GM19043 (cell line): ENCODE results near the gene LRRC73.
"Not testable (repeated sequence)": the region's sequence is repeated elsewhere in the genome, so short reads cannot be mapped to it uniquely, and the experiment has no call there.

Experiments
- ATAC-seq: cut with Tn5 transposase; IDR thresholded peaks from one replicate; pipeline ENCODE4 v1.9.1; 2021; ENCODE audit warnings: low read depth; ENCODE audit not compliant: unreplicated experiment

LRRC73 gene

DNA sequence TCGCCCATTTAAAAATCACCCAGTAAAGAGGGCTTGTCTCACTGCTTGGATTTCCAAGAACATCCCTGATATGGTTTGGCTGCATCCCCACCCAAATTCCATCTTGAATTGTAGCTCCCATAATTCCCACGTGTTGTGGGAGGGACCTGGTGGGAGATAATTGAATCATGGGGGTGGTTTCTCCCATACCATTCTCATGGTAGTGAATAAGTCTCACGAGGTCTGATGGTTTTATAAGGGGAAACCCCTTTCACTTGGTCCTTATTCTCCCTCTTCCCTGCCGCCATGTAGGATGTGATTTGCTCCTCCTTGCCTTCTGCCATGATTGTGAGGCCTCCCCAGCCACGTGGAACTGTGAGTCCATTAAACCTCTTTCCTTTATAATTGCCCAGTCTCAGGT is 42.9 kb downstream of the LRRC73 start:
- not testable (repeated sequence) for ATAC-seq

DNA sequence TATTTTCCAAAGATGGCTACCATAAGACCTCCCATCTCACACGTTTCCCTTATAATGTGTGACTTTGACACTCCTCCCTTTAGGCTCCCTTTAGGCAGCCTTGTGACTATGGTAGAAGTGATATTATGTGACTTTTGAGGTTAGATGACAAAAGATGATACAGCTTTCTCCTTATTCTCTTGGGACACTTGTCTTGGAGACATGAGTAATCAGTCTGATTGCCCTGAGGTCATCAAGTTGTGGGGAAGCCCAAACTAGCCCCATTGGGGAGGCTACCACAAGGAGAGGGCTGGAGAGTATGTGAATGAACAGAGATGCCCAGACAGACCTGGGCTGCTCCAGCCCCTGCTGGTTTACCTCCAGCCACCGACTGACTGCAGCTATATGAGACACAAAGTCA is 44.2 kb downstream of the LRRC73 start:
- no peak for ATAC-seq

- ATAC-seq, result no peak
Observed at GRCh38 chr6:43464337-43464736, 45.8 kb downstream of the LRRC73 start.

DNA sequence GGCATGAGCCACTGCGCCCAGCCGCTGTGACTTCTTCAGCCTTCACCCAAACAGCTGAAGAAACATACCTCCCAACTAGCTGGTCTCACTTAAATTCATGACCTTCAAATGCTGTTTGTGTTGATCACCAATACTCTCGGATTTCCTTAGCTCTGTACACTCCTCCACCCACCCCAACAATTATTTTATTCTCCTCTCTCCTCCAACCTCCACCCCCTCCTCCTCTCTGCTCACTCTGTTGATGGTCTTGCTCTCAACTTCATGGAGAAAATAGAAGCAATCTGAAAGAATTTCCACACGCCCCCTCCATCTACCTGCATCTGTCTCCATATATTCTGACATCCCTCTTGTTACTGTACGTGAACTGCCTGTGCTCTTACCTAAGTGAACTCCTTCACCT is 48.2 kb downstream of the LRRC73 start:
- ATAC-seq, result no peak

DNA sequence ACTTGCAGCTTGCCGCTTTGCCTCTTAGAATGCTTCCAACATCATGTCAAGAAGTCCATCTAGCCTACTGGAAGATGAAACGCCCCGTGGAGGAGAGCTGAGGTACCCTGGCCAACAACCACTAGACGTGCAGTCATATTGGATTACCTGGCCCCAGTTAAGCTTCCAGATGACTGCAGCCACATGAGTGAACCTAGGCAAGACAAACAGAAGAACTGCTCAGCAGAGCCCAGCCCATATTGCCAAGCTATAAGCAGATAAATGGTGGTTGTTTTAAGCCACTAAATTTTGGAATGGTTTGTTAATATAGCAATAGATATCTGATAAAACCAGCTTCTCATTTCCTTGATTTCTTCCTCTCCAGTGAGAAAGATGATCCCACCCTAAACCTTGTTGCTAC is 50.1 kb downstream of the LRRC73 start:
- ATAC-seq, result no peak

DNA sequence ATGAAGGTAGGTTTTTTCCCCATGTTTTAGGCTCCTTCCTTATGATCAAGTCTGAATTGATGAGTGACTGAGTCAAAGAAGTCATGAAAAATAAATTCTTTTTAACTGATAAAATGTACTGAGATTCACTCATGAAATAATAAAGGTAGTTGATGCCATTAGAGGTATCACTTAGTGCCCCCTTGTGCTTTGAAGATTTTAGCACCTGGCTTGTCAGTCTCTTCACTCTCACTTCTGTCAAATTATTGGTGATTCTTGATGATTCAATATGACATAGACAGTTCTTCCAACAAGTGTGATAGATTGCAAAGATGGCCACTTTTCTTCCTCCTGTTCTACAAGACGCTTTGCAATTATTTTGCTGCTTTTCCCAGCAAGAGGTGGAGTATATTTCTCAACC is 50.6 kb downstream of the LRRC73 start:
- no peak for ATAC-seq

DNA sequence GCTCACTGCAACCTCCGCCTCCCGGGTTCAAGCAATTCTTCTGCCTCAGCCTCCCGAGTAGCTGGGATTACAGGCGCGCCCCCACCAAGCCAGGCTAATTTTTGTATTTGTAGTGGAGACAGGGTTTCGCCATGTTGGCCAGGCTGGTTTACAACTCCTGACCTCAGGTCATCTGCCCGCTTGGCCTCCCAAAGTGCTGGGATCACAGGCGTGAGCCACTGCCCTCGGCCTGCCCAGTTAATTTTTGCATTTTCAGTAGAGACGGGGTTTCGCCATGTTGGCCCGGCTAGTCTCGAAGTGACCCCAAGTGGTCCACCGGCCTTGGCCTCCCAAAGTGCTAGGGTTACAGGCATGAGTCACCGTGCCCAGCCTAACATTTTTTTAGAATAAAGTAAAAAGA is 52.0 kb downstream of the LRRC73 start:
- not testable (repeated sequence) for ATAC-seq

GRCh38 chr6:43457643-43458042 is 52.5 kb downstream of the LRRC73 start:
- no peak for ATAC-seq
